Activated CD4-positive, alpha-beta memory T cell treated with anti-CD3 and anti-CD28 coated beads, Interleukin-2, amount 10 ng/mL, durations not matched to agents 7 days and 5 days (primary cell): Measurements from ENCODE around the gene DDB1. TPM values are rescaled to one million over a fixed set of nuclear protein-coding genes. Genes with fewer than 3 reads are reported as not detected.

Experiments
- CTCF ChIA-PET: fragments of 350-600 bp; sonication (Branson Sonifier 250); formaldehyde crosslinking; loops from one replicate; lab custom pipeline; 2021; ENCODE audit warnings: antibody characterized with exemption, inconsistent platforms; lab: Charles Lee
- POLR2A ChIA-PET: fragments of 350-600 bp; sonication (Branson Sonifier 250); formaldehyde crosslinking; loops from one replicate; lab custom pipeline; 2021; ENCODE audit warnings: antibody characterized with exemption; lab: Charles Lee
- DNase-seq: peaks from one replicate; pipeline ENCODE4 v3.0.0-alpha.2; 2020
- H3K27ac Mint-ChIP-seq: one replicate; pipeline ENCODE4 v1.8.0; 2021; ENCODE audit warnings: mild to moderate bottlenecking, mixed read lengths
- H3K27me3 Mint-ChIP-seq: one replicate; pipeline ENCODE4 v1.8.0; 2021; ENCODE audit warnings: mixed read lengths
- H3K36me3 Mint-ChIP-seq: one replicate; pipeline ENCODE4 v1.8.0; 2021; ENCODE audit warnings: low read depth, mixed read lengths
- H3K4me1 Mint-ChIP-seq: one replicate; pipeline ENCODE4 v1.8.0; 2021; ENCODE audit warnings: mixed read lengths
- H3K4me3 Mint-ChIP-seq: one replicate; pipeline ENCODE4 v1.8.0; 2021; ENCODE audit warnings: mild to moderate bottlenecking, mixed read lengths
- H3K9me3 Mint-ChIP-seq: one replicate; pipeline ENCODE4 v1.8.0; 2021; ENCODE audit warnings: mixed read lengths
- total RNA-seq, 2 experiments: library from RNA; stranded (reverse); gene quantifications; one replicate each; pipeline ENCODE4 v1.2.3, GENCODE V29; 2021

DDB1 gene
- total RNA-seq, 2 experiments from 2014 or later, result 166 to 174 TPM

DNA sequence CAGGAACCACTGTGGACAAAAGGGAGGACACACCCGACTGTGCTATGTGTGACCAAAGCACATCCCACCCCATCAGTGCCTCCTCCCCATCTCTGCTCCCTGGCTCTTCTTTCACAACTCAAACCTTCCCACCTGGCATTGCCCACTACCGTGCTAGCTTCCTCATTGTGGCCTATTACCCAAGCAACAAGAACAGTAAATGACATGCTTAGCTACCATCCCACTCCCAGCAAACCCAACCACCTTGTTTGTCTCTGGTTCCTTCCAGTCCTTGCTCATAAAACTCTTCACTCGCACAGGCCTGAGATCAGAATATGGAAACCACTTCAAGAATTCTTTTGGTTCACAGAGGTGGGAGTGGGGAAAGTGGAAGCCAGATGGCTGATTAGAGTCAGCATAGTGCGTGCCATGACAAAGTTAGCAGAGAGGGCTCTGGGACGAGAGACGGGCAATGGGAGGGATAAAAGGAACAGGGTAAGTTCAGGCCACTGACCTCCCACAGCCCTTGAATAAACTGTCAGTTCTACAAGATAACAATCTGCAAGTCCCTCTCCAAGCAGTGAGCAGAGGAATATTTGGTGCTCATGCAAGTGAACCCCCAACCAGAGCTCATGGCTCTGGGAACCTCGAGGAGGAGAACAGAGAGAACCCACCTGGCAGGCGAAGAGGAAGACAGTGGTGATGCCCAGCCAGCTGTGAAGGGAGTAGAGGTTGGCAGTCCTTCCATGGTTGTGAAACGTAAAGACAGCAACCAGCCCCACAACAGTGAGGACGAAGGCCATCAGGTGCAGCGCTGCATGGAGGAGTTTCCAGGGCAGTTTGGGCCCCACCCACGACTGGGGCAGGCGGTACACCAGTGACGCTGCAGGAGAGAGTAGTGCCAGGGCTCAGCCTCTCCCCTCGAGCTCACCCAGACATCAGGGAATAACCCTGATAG is 20.5 kb upstream of the DDB1 start:
- no peak for DNase-seq
- Mint-ChIP-seq H3K27me3 (no peaks in the 10 kb centered on the region), H3K4me1 (peaks cover 4% of the 10 kb centered on the region), H3K9me3 (no peaks in the 10 kb centered on the region), H3K27ac (no peak overlapping the region), H3K4me3 (no peak overlapping the region), H3K36me3 (peaks cover 27% of the 10 kb centered on the region)
- ChIA-PET CTCF (interaction anchor here (1.3 to 4.1 kb wide), 2 partner anchors 17 to 20 kb away, joined by 3 to 25 read pairs; no protein-coding TSS in a partner anchor), POLR2A (interaction anchor here (1.0 to 2.7 kb wide), 3 partner anchors 9 to 76 kb away, joined by 3 to 17 read pairs (median 5); partner anchors contain the start of genes CPSF7, CYB561A3, DDB1 and SDHAF2)

DNA sequence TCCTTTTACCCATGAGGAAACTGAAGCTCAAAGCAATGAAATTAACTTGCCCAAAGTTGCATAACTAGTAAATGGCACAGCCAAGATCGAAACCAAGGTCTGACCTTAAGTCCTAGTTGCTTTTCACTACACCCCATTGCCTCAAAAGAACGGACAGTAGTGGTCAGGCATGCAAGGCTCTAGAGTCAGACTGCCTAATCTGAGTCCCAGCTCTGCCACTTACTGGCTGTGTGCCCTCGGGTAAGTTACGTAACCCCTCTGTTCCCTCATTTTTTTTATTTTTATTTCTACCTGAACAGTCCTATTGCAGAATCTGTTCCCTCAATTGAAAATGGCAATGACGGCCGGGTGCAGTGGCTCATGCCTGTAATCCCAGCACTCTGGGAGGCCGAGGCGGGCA is 19.1 kb upstream of the DDB1 start:
- no peaks in the 10 kb centered on the region for H3K4me1 Mint-ChIP-seq
- peaks cover 27% of the 10 kb centered on the region for H3K36me3 Mint-ChIP-seq
- H3K4me3 Mint-ChIP-seq, result no peak overlapping the region
- no peaks in the 10 kb centered on the region for H3K9me3 Mint-ChIP-seq
- POLR2A ChIA-PET, result interaction anchor here (2.7 kb wide), 1 partner anchor 11 kb away, joined by 17 read pairs; the partner anchor contains the start of genes CYB561A3 and TMEM138
- CTCF ChIA-PET, result interaction anchor here (0.7 kb wide), 1 partner anchor 34 kb away, joined by 4 read pairs; no protein-coding TSS in a partner anchor
- no peaks in the 10 kb centered on the region for H3K27me3 Mint-ChIP-seq
- no peak overlapping the region for H3K27ac Mint-ChIP-seq
- no peak for DNase-seq

DNA sequence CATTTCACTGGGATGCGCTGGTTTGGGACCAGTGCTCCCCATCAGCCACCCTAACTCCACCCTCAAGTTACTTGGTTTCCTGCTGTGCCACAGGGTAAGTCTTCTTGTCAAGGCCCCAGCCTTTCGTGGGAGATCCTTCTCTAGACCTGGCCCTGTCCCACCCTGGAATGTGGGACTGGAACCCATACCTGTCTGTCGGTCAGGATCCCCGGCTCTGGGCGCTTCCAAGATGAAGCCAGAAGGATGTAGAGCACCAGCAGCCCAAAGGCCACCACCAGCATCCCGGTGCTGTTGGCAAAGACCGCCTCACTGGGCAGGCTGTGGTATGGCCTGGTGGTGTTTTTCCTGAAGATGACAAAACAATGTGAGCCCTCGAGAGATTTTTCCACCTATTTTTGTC is 17.9 kb upstream of the DDB1 start:
- CTCF ChIA-PET, result no interaction called here
- H3K4me1 Mint-ChIP-seq, result peaks cover 2% of the 10 kb centered on the region
- DNase-seq, result no peak
- H3K9me3 Mint-ChIP-seq, result no peaks in the 10 kb centered on the region
- H3K27me3 Mint-ChIP-seq, result no peaks in the 10 kb centered on the region
- POLR2A ChIA-PET, result interaction anchor here (3.6 kb wide), 1 partner anchor 11 kb away, joined by 30 read pairs; the partner anchor contains the start of genes CYB561A3 and TMEM138
- H3K4me3 Mint-ChIP-seq, result no peak overlapping the region
- no peak overlapping the region for H3K27ac Mint-ChIP-seq
- H3K36me3 Mint-ChIP-seq, result peaks cover 24% of the 10 kb centered on the region

GRCh38 chr11:61350336-61350735 is 17.4 kb upstream of the DDB1 start:
- DNase-seq, result no peak
- Mint-ChIP-seq H3K36me3 (peaks cover 24% of the 10 kb centered on the region), H3K9me3 (no peaks in the 10 kb centered on the region), H3K4me1 (peaks cover 2% of the 10 kb centered on the region), H3K4me3 (no peak overlapping the region), H3K27ac (no peak overlapping the region), H3K27me3 (no peaks in the 10 kb centered on the region)
- ChIA-PET CTCF (interaction anchor here (1.3 kb wide), 1 partner anchor 14 kb away, joined by 3 read pairs; no protein-coding TSS in a partner anchor), POLR2A (interaction anchor here (3.6 kb wide), 1 partner anchor 11 kb away, joined by 30 read pairs; the partner anchor contains the start of genes CYB561A3 and TMEM138)

- Mint-ChIP-seq H3K4me1 (peaks cover 2% of the 10 kb centered on the region), H3K27me3 (no peaks in the 10 kb centered on the region), H3K36me3 (peaks cover 24% of the 10 kb centered on the region), H3K4me3 (no peak overlapping the region), H3K9me3 (no peaks in the 10 kb centered on the region), H3K27ac (no peak overlapping the region)
- no peak for DNase-seq
- CTCF ChIA-PET, result interaction anchor here (1.3 kb wide), 1 partner anchor 14 kb away, joined by 3 read pairs; no protein-coding TSS in a partner anchor
- POLR2A ChIA-PET, result interaction anchor here (3.6 kb wide), 1 partner anchor 11 kb away, joined by 30 read pairs; the partner anchor contains the start of genes CYB561A3 and TMEM138
These were observed 17.0 kb upstream of the DDB1 start for GRCh38 chr11:61349916-61350315.

- H3K27ac Mint-ChIP-seq, result no peak overlapping the region
- ChIA-PET CTCF (interaction anchor here (1.3 to 4.3 kb wide), 3 partner anchors 11 to 13 kb away, joined by 3 to 22 read pairs (median 8); no protein-coding TSS in a partner anchor), POLR2A (interaction anchor here (1.0 to 3.6 kb wide), 3 partner anchors 12 to 49 kb away, joined by 3 to 30 read pairs (median 7); partner anchors contain the start of genes CYB561A3 and TMEM138)
- peaks cover 24% of the 10 kb centered on the region for H3K36me3 Mint-ChIP-seq
- H3K4me1 Mint-ChIP-seq, result peaks cover 2% of the 10 kb centered on the region
- DNase-seq, result no peak
- no peak overlapping the region for H3K4me3 Mint-ChIP-seq
- no peaks in the 10 kb centered on the region for H3K9me3 Mint-ChIP-seq
- H3K27me3 Mint-ChIP-seq, result no peaks in the 10 kb centered on the region
These were observed 16.4 kb upstream of the DDB1 start for GRCh38 chr11:61349189-61349751.

GRCh38 chr11:61347916-61348461 is 15.1 kb upstream of the DDB1 start:
- Mint-ChIP-seq H3K27ac (no peak overlapping the region), H3K36me3 (peaks cover 18% of the 10 kb centered on the region), H3K4me3 (no peak overlapping the region), H3K27me3 (no peaks in the 10 kb centered on the region), H3K4me1 (peaks cover 2% of the 10 kb centered on the region), H3K9me3 (no peaks in the 10 kb centered on the region)
- CTCF ChIA-PET, result interaction anchor here (1.4 to 4.3 kb wide), 2 partner anchors 9 to 12 kb away, joined by 8 to 22 read pairs; no protein-coding TSS in a partner anchor
- POLR2A ChIA-PET, result interaction anchor here (1.0 to 3.6 kb wide), 4 partner anchors 13 to 51 kb away, joined by 3 to 30 read pairs (median 5); partner anchors contain the start of genes CYB561A3 and TMEM138
- DNase-seq, result no peak

- POLR2A ChIA-PET, result interaction anchor here (1.3 to 1.4 kb wide), 3 partner anchors 10 to 18 kb away, joined by 3 to 4 read pairs (median 3); no protein-coding TSS in a partner anchor
- Mint-ChIP-seq H3K9me3 (no peaks in the 10 kb centered on the region), H3K36me3 (peaks cover 11% of the 10 kb centered on the region), H3K4me1 (peaks cover 2% of the 10 kb centered on the region), H3K4me3 (no peak overlapping the region), H3K27ac (peak overlapping the region; percentile 66), H3K27me3 (no peaks in the 10 kb centered on the region)
- no peak for DNase-seq
- CTCF ChIA-PET, result interaction anchor here (4.3 kb wide), 1 partner anchor 10 kb away, joined by 22 read pairs; no protein-coding TSS in a partner anchor
These were observed 13.3 kb upstream of the DDB1 start for GRCh38 chr11:61345954-61346843.

DNA sequence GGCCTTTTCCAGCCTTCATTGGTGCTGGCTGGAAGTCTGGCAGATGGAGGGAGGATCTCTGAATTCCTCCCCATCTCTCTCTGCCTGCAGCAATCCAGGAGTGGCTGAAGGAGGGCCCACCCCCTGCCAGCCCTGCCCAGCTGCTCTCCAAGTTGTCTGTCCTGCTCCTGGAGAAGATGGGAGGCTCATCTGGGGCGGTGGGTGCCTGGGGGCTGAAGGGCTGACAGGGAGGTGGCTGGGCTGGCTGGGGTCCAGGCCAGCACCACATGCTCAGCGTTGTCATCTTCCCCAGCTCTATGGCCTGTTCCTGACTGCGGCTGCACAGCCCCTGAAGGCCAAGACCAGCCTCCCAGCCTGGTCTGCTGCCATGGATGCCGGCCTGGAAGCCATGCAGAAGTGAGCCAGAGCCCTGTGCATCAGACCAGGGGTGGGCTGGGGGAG is 12.3 kb upstream of the DDB1 start:
- H3K4me3 Mint-ChIP-seq, result no peak overlapping the region
- H3K4me1 Mint-ChIP-seq, result peaks cover 2% of the 10 kb centered on the region
- no peak for DNase-seq
- no peak overlapping the region for H3K27ac Mint-ChIP-seq
- H3K27me3 Mint-ChIP-seq, result no peaks in the 10 kb centered on the region
- CTCF ChIA-PET, result interaction anchor here (4.3 kb wide), 1 partner anchor 9 kb away, joined by 22 read pairs; no protein-coding TSS in a partner anchor
- H3K9me3 Mint-ChIP-seq, result no peaks in the 10 kb centered on the region
- POLR2A ChIA-PET, result no interaction called here
- peaks cover 8% of the 10 kb centered on the region for H3K36me3 Mint-ChIP-seq

DNA sequence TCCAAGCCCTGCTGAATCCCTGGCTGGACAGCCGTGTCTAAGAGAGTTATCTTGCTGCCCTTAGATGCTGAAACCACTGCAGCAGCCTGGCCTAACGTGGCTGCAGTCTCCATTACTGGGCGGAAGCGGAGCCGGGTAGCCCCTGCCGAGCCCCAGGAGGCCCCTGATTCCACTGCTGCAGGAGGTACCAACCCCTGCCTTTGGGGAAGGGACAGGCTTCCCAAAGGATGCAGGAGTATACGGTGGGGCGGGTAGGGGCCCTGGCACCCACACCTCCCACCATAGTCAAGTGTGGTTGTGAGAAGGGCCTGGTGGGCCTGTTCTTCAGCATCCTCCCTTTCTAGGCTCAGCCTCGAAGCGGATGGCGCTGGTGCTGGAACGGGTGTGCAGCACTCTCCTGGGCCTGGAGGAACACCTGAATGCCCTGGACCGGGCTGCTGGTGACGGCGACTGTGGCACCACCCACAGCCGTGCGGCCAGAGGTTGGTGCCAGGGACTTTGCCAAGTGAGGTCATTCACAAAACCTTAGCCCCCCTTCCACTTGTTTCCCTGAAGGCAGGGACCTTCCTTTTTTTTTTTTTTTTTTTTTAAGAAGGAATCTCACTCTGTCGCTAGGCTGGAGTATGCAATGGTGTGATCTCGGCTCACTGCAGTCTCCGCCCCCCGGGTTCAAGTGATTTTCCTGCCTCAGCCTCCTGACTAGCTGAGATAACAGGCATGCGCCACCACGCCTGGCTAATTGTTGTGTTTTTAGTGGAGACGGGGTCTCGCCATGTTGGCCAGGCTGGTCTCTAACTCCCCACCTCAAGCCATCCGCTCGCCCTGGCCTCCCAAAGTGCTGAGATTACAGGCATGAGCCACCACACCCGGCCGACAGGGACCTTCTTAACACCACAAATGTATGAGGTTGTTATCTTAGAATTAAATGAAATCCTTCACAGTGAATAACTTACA is 11.2 kb upstream of the DDB1 start:
- Mint-ChIP-seq H3K4me1 (peaks cover 2% of the 10 kb centered on the region), H3K4me3 (no peak overlapping the region), H3K9me3 (no peaks in the 10 kb centered on the region), H3K27ac (no peak overlapping the region), H3K36me3 (peaks cover 2% of the 10 kb centered on the region), H3K27me3 (no peaks in the 10 kb centered on the region)
- no peak for DNase-seq
- POLR2A ChIA-PET, result no interaction called here
- CTCF ChIA-PET, result no interaction called here
